ENCODE measurements around the gene LSAMP. TPM values are rescaled to one million over a fixed set of nuclear protein-coding genes. Genes with fewer than 3 reads are reported as not detected.

Gene LSAMP
- total RNA-seq, 1 experiment from 2014 or later, result 3.1 TPM

- in situ Hi-C loops (cut with HindIII; ENCODE audit: low pct_unique_long_range_greater_than_20kb, low sequenced_read_pairs) (no loop called here), intact Hi-C loops (cut with micrococcal nuclease; ENCODE audit: unreplicated experiment) (no loop called here)
- no peaks in the 10 kb centered on the region for H3K9me3 ChIP-seq (ENCODE audit: control insufficient read depth, insufficient read depth, low read depth, low read length)
- no peaks in the 10 kb centered on the region for H3K27me3 ChIP-seq (ENCODE audit: control insufficient read depth, insufficient read depth, low read length)
- H3K4me1 ChIP-seq (ENCODE audit: control insufficient read depth, insufficient read depth, low read length), result no peaks in the 10 kb centered on the region
- TF ChIP-seq TCF7L2 (IDR thresholded peaks at IDR 0.05; ENCODE audit: low read depth, low read length) (no peak), REST (IDR thresholded peaks at IDR 0.05; ENCODE audit: insufficient read depth in 1 of 2, low read depth in 2 of 2, low read length in 1 of 2) (no peak), CTCF (IDR thresholded peaks at IDR 0.05) (no peak; the same call in 1 of the 2 replicates), POLR2AphosphoS5 (IDR thresholded peaks at IDR 0.05; ENCODE audit: low read depth, low read length) (no peak), SIN3A (IDR thresholded peaks at IDR 0.05; ENCODE audit: borderline replicate concordance, insufficient read depth, low read depth, low read length) (no peak)
- no TSS peak for BruUV-seq (replicated peaks)
- ATAC-seq, result no peak
- no peak overlapping the region for H3K4me3 ChIP-seq (ENCODE audit: low read depth in 2 of 2, low read length in 2 of 2)
- no peak for DNase-seq (ENCODE audit: low read depth, low spot score)
- H3K27ac ChIP-seq (ENCODE audit: low read length), result no peak overlapping the region
- ChIA-PET CTCF (interaction anchor here (0.5 kb wide), 1 partner anchor 49 kb away, joined by 3 read pairs; no protein-coding TSS in a partner anchor), POLR2A (no interaction called here)
- no peaks in the 10 kb centered on the region for H3K36me3 ChIP-seq (ENCODE audit: control insufficient read depth, insufficient read depth, low read length)
These were observed 11.7 kb downstream of the LSAMP start for GRCh38 chr3:116433552-116433951.

GRCh38 chr3:116432795-116433194, 12.5 kb downstream of the LSAMP start:
- BruUV-seq (replicated peaks), result no TSS peak
- in situ Hi-C loops (cut with HindIII; ENCODE audit: low pct_unique_long_range_greater_than_20kb, low sequenced_read_pairs), result no loop called here
- CTCF ChIA-PET, result no interaction called here

More at GRCh38 chr3:116432795-116433194, 12.5 kb downstream of the LSAMP start:
- POLR2A ChIA-PET, result no interaction called here
- intact Hi-C loops (cut with micrococcal nuclease; ENCODE audit: unreplicated experiment), result no loop called here
- no peak overlapping the region for H3K27ac ChIP-seq (ENCODE audit: low read length)
- no peaks in the 10 kb centered on the region for H3K36me3 ChIP-seq (ENCODE audit: control insufficient read depth, insufficient read depth, low read length)
- DNase-seq (ENCODE audit: low read depth, low spot score) (no peak), ATAC-seq (no peak)
- no peaks in the 10 kb centered on the region for H3K27me3 ChIP-seq (ENCODE audit: control insufficient read depth, insufficient read depth, low read length)
- H3K4me1 ChIP-seq (ENCODE audit: control insufficient read depth, insufficient read depth, low read length), result no peaks in the 10 kb centered on the region
- no peak overlapping the region for H3K4me3 ChIP-seq (ENCODE audit: low read depth in 2 of 2, low read length in 2 of 2)
- H3K9me3 ChIP-seq (ENCODE audit: control insufficient read depth, insufficient read depth, low read depth, low read length), result no peaks in the 10 kb centered on the region
- TF ChIP-seq TCF7L2 (IDR thresholded peaks at IDR 0.05; ENCODE audit: low read depth, low read length) (no peak), REST (IDR thresholded peaks at IDR 0.05; ENCODE audit: insufficient read depth in 1 of 2, low read depth in 2 of 2, low read length in 1 of 2) (no peak), CTCF (IDR thresholded peaks at IDR 0.05) (no peak), POLR2AphosphoS5 (IDR thresholded peaks at IDR 0.05; ENCODE audit: low read depth, low read length) (no peak), SIN3A (IDR thresholded peaks at IDR 0.05; ENCODE audit: borderline replicate concordance, insufficient read depth, low read depth, low read length) (no peak)
